ENCODE data around the gene MPPED1.

MPPED1 gene

GRCh38 chr22:43449831-43450225 lies 38.0 kb downstream of the MPPED1 start:
- no peak for DNase-seq

- DNase-seq = no peak
Measured at GRCh38 chr22:43451371-43452050, 39.7 kb downstream of the MPPED1 start.

DNA sequence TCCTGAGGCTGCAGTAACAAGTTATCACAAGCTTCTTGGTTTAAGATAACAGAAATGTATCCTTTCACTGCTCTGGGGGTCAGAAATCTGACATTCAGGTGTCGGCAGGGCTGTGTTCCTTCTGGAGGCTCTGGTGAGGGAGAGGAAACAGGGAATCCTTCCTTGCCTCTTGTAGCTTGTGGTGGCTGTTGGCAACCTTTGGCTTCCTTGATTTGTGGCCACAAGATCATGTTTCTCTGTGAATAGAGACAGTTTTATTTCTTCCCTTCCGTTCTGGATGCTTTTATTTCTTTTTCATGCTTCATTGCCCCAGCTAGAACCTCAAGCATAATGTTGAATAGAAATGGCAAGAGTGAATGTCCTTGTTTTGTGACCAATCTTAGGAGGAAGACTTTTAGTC lies 44.0 kb downstream of the MPPED1 start:
- DNase-seq = no peak

DNA sequence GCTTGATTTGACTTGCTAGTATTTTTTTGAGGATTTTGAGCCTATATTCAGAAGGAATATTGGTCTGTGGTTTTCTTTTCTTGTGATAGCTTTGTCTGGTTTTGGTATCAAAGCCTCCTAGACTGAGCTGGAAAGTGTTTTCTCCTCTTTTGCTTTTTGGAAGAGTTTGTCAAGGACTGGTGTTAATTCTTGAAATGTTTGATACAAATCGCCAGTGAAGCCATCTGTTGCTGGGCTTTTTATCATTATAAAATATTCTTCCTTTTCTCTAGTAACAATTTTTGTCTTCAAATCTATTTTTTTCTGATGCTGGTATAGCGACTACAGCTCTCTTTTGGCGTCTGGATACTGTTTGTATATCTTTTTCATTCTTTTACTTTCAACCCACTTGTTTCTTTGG lies 45.2 kb downstream of the MPPED1 start:
- DNase-seq = no peak

GRCh38 chr22:43462701-43463100 lies 50.9 kb downstream of the MPPED1 start:
- no peak for DNase-seq

- DNase-seq = no peak
Measured at GRCh38 chr22:43464809-43465208, 53.0 kb downstream of the MPPED1 start.

GRCh38 chr22:43465291-43466015 lies 53.6 kb downstream of the MPPED1 start:
- DNase-seq = no peak

DNA sequence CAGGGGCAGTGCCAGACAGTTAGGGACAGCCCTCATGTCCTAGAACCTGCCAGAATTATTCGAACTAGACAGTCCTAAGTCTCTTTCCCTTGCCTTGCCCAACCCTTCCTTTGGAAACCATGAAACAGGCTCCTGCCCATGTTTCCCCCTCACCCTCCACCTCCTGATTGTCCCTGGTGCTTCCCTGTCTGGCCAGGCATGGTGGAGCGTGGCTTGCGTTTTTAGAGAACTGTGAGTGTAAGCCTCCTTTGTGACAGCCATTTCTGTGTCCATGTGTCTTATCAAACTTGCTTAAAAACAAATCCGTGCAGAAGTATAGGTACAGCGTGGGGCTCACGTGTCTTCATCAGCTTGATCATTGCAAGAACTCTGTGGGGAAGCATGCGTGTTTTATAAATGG lies 54.9 kb downstream of the MPPED1 start:
- DNase-seq = no peak

GRCh38 chr22:43467216-43467940 lies 55.6 kb downstream of the MPPED1 start:
- DNase-seq = no peak

DNA sequence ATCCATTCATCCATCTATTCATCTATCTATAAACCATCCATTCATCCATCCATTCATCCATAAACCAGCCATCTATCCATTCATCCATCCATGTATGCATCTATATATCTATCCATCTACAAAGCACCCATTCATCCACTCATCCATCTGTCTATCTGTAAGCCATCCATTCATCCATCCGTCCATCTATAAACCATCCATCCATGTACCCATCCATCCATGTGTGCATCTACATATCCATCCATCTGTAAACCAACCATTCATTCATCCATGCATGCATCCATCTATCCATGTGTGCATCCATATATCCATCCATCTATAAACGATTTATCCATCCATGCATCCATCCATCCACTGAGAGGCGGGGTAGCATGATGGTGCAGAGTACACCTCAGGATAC lies 58.4 kb downstream of the MPPED1 start:
- no peak for DNase-seq

- no peak for DNase-seq
Measured at GRCh38 chr22:43470941-43471585, 59.2 kb downstream of the MPPED1 start.

DNA sequence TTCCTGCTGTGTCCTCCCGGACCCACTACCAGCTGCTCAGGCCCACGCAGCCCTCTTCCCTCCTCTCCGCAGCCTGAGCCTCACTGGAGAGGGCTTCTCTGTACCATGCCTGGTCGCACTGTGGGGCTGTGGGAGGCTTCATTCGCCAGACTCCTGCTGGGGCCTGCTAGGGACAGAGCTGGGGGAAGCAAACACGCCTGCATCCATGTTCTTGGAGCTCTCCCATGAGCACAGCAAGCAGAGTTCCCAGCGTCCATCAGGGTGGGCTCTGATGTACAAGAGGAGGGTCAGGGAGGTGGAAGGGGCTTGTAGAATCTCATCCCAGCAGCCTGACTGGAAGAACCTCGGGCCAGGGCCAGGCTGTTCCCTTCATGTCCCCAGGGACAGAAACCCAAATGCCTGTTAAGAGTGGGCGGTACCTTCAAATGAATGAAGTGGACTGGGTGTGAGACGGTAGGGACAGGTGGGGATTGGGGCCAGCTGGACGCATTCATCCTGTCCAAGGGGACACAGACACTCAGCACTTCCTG lies 59.9 kb downstream of the MPPED1 start:
- DNase-seq = no peak

DNA sequence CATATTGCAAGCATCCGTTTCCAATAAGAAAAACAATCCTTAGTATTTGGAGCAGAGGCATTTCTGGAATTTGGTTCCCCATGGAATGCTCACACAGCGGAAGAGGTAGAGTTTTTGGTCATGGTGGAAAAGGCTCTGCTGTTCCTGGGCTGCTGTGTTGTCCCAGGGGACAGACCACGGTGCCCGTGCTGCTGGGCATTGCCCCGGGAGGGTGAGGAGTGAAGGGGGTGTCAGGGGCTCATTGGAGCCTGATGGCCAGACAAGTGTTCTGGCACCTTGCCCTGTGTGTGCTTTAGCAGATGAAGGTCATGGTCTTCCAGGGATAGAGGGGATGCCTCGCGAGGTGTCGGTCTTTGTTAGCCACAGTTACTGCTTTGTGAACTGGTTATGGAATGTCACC lies 61.2 kb downstream of the MPPED1 start:
- no peak for DNase-seq

- DNase-seq = no peak
Measured at GRCh38 chr22:43473441-43473840, 61.6 kb downstream of the MPPED1 start.

GRCh38 chr22:43474161-43475101 lies 62.6 kb downstream of the MPPED1 start:
- no peak for DNase-seq

DNA sequence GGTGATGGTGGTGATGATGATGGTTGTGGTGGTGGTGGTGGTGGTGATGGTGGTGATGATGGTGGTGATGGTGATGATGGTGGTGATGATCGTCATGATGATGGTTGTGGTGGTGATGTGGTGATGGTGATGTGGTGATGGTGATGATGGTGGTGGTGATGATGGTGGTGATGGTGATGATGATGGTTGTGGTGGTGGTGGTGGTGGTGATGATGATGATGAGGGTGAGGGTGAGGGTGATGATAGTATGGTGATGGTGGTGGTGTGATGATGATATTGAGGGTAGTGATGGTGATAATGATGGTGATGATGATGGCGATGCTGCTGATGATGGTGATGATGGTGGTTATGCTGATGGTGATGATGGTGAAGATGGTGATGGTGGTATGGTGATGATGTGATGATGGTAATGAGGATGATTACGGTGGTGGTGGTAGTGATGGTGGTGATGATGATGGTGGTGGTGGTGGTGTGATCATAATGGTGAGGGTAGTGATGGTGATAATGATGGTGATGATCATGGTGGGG lies 63.8 kb downstream of the MPPED1 start:
- DNase-seq = no peak

DNA sequence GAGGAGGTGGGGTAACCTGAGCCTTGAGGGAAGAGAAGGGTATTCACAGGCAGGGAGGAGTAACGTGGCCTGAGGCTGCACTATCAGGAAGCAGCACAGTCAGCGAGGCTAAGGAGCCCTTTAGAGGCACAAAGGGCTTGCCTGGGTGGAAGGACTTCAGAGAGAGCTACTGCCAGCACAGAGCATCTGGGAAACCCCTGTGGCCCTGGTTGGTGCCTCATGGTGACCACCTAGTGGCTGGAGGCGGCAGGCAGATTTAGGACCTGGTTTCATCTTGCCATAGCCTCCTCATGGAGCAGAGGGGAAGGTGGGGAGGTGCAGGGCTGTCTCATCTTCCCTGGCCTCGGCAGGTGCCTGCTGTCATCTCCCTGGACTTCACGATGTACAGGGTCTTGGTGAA lies 64.5 kb downstream of the MPPED1 start:
- DNase-seq = no peak

GRCh38 chr22:43476751-43477725 lies 65.2 kb downstream of the MPPED1 start:
- DNase-seq = no peak

- DNase-seq = no peak
Measured at GRCh38 chr22:43477966-43478365, 66.2 kb downstream of the MPPED1 start.

DNA sequence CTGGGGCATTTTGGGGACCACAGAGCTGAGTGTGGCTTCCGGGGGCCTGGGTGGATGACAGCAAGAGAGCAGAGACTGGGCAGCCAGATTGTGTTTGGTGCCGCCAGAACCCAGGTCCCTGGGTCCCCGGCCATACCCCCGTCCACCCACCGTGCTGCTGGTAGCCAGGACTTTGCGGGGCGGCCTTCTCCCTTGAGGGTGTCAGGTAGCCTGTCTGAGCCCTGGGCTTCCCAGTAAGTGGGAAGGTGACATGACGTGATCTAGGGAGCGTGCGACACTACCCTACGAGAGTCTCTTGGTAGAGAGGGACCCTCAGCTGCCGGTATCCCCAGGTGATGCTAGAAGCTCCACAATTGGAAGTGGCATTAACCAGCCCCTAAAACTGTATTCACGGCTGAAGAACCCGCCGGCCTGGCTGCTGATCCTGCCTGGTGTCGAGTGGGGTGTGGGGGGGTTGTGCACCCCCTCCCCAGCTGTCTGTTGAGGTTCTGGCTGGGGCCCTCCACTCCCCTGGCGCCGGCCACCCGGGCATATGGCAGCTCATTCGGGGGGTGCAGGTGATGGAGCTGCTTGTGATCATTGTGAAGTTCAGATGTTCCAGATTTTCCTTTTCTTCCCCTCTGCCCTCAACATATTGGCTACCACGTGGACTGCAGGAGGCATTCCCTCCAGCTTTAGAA lies 66.9 kb downstream of the MPPED1 start:
- no peak for DNase-seq

All from stimulated activated CD4-positive, alpha-beta T cell treated with anti-CD3 and anti-CD28 coated beads, Interleukin-15, amount 100 ng/mL, for 24 hours (primary cell).